Nephron progenitor cell (in vitro differentiated cells): Measurements from ENCODE around the gene PRKCE.

ENCODE experiments used
- DNase-seq: peaks from one replicate; pipeline ENCODE4 v3.0.0; 2021
- H3K27ac Mint-ChIP-seq: 2 replicates; pipeline ENCODE4 v1.8.0; 2021; ENCODE audit warnings: mild to moderate bottlenecking, moderate library complexity, mixed read lengths
- H3K27me3 Mint-ChIP-seq: 2 replicates; pipeline ENCODE4 v1.8.0; 2021; ENCODE audit warnings: mild to moderate bottlenecking, low read depth, mixed read lengths; ENCODE audit not compliant: poor library complexity
- H3K36me3 Mint-ChIP-seq: 2 replicates; pipeline ENCODE4 v1.8.0; 2021; ENCODE audit warnings: low read depth, mixed read lengths
- H3K4me1 Mint-ChIP-seq: 2 replicates; pipeline ENCODE4 v1.8.0; 2021; ENCODE audit warnings: mixed read lengths
- H3K4me3 Mint-ChIP-seq: 2 replicates; pipeline ENCODE4 v1.8.0; 2021; ENCODE audit warnings: mild to moderate bottlenecking, moderate library complexity, mixed read lengths
- H3K9me3 Mint-ChIP-seq: 2 replicates; pipeline ENCODE4 v1.8.0; 2021; ENCODE audit warnings: mild to moderate bottlenecking, moderate library complexity, mixed read lengths
- TF ChIP-seq, protein P1 (sequence below): fragments of 200-600 bp; sonication (generic); IDR thresholded peaks from 2 replicates; pipeline ENCODE4 v1.5.0; 2021; ENCODE audit warnings: antibody characterized with exemption

The PRKCE gene

DNA sequence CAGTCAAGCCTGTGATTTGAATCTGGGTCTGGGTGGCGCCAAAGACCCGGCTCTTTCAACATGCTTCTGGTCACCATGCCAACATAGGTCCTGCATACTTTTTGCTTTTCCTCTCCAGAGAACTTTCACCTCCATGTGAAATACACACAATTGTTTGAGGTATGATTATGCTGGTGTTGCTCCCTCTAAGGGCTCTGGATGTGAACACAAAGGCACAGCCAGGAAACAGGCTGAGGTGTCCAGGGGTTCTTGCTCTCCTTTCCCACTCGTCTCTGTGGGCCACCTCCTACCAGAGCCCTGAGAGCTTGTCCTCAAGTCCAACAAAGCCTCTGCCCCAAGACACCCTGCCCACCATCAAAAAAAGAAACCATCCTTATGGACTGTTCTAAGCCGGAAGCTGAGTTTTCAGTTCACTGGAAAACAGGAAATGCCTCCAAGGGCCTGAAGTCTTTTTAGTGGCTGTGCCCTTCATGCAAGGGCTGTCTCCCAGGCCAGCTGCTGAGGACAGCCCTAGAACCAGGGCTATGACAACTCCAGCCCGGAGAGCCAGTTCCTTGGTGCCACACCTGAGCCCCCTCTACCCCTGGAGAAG, 545.5 kb downstream of the PRKCE start:
- TF ChIP-seq, protein P1, sequence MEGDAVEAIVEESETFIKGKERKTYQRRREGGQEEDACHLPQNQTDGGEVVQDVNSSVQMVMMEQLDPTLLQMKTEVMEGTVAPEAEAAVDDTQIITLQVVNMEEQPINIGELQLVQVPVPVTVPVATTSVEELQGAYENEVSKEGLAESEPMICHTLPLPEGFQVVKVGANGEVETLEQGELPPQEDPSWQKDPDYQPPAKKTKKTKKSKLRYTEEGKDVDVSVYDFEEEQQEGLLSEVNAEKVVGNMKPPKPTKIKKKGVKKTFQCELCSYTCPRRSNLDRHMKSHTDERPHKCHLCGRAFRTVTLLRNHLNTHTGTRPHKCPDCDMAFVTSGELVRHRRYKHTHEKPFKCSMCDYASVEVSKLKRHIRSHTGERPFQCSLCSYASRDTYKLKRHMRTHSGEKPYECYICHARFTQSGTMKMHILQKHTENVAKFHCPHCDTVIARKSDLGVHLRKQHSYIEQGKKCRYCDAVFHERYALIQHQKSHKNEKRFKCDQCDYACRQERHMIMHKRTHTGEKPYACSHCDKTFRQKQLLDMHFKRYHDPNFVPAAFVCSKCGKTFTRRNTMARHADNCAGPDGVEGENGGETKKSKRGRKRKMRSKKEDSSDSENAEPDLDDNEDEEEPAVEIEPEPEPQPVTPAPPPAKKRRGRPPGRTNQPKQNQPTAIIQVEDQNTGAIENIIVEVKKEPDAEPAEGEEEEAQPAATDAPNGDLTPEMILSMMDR, result no peak
- Mint-ChIP-seq H3K27ac (peak overlapping the region; percentile 59), H3K36me3 (no peaks in the 10 kb centered on the region), H3K4me3 (no peak overlapping the region), H3K4me1 (peaks cover 4% of the 10 kb centered on the region), H3K27me3 (peaks cover 6% of the 10 kb centered on the region), H3K9me3 (peaks cover 8% of the 10 kb centered on the region)
- DNase-seq, result no peak

DNA sequence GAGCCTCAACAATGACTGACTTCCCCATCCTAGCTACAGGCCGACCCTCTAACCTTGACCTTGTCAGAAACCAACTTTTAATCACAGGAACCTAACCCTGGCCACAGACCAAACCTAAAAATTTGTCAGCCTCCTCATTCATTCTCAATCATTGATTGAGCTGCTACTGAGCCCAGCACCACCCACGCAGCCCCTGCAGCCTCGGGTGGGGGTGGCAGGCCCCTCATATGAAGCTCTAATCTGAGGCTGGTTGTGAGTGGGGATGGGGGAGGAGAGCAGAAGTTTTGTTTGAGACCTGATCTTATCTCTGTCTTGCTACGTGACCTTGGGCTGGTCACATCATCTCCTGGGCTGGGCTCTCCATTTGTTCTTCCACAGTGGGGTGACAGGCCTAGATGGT, 546.2 kb downstream of the PRKCE start:
- Mint-ChIP-seq H3K36me3 (no peaks in the 10 kb centered on the region), H3K27me3 (peaks cover 6% of the 10 kb centered on the region), H3K27ac (peak overlapping the region; percentile 59), H3K4me1 (peaks cover 4% of the 10 kb centered on the region), H3K9me3 (peaks cover 8% of the 10 kb centered on the region), H3K4me3 (no peak overlapping the region)
- no peak for DNase-seq
- TF ChIP-seq, protein P1, result no peak

DNA sequence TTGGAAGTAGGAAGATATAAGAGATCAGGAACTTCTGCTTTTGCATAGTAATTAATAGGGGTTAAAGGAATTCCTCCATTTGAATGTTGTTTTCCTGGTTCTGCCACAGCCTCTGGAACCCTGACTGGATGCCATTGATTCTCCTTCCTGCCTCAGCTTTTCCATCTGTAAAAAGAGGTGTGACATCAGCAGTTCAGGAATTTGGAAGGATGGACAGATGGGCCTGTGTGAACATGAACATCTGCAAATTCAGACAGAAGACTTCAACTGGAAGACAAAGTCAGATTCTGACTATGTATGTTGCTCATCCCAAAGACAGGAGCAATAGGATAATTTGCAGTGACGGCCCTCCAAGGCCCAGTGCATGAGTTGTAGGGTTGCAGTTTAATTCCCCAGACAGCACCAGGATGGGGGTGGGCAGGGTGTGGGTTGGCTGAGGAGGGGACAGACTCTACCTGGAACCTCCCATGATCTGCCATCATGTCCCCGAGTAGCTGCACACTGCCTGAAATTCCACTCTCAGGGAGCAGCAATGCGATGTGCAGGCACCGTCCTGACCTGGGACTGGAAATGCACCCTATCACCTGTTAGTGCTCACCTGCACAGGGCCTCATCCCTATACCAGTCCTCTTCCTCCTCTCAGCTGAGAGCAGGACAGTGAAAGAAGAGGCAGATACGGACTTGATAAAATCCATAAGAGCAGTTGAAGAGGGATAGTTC, 546.8 kb downstream of the PRKCE start:
- H3K27ac Mint-ChIP-seq, result no peak overlapping the region
- H3K4me1 Mint-ChIP-seq, result peaks cover 2% of the 10 kb centered on the region
- peaks cover 10% of the 10 kb centered on the region for H3K27me3 Mint-ChIP-seq
- no peak overlapping the region for H3K4me3 Mint-ChIP-seq
- H3K36me3 Mint-ChIP-seq, result no peaks in the 10 kb centered on the region
- DNase-seq, result no peak
- H3K9me3 Mint-ChIP-seq, result peaks cover 8% of the 10 kb centered on the region
- TF ChIP-seq, protein P1, result no peak

DNA sequence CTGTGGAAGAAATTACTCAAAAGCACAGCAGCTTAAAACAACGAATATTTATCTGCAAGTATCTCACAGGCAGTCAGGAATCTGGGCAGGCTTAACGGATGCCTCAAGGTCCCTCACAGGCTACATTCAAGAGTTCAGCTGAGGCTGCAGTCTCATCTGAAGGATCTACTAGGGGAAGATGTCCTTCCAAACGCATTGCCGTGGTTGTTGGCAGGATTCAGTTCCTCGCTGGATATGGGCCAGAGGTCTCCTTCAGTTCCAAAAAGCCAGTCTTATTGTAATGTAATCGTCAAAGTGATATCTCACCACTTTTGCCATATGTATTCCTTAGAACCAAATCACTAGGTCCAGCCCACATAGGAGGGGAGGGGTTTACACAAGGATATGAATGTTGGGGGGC, 547.5 kb downstream of the PRKCE start:
- no peak for DNase-seq
- Mint-ChIP-seq H3K27me3 (peaks cover 10% of the 10 kb centered on the region), H3K36me3 (no peaks in the 10 kb centered on the region), H3K27ac (no peak overlapping the region), H3K4me1 (no peaks in the 10 kb centered on the region), H3K9me3 (peaks cover 8% of the 10 kb centered on the region), H3K4me3 (no peak overlapping the region)
- TF ChIP-seq, protein P1, result no peak

DNA sequence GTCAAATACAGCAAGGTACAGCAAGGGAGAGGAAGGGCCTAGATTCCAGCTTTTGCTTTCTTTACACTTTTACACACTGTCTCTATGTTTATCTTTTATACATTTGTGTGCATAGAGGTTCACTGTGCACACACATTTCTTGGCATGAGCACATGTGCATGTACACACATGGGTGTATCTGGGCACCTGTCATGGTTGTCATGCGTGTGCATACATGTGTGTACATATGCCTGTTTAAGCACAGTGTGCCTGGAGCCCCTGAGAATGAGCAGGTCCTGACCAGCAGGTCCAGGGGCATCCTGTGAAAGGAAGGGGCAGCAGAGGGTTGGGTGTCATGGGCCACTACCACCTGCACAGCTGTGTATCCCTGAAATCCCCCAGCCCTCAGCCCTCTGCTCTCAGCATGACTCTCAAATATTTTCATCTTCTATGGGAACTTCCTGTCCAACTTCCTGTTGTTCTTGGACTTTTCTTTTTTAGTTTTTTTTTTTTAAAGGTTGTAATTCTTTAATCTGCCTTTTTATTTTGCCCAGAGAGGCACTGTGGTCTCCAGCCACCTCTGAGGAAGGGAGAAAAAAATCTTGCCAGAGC, 548.7 kb downstream of the PRKCE start:
- DNase-seq, result no peak
- H3K9me3 Mint-ChIP-seq, result peaks cover 8% of the 10 kb centered on the region
- peaks cover 10% of the 10 kb centered on the region for H3K27me3 Mint-ChIP-seq
- H3K36me3 Mint-ChIP-seq, result no peaks in the 10 kb centered on the region
- TF ChIP-seq, protein P1, result no peak
- H3K27ac Mint-ChIP-seq, result no peak overlapping the region
- no peak overlapping the region for H3K4me3 Mint-ChIP-seq
- H3K4me1 Mint-ChIP-seq, result no peaks in the 10 kb centered on the region
